ENCODE measurements around the gene PCCA.

GRCh38 chr13:100039740-100040139, 49.2 kb upstream of the PCCA start:
- TF ChIP-seq CTCF (IDR thresholded peaks at IDR 0.05) (no peak), EP300 (IDR thresholded peaks at IDR 0.05) (no peak), POLR2A (IDR thresholded peaks at IDR 0.05) (no peak), POLR2AphosphoS5 (IDR thresholded peaks at IDR 0.05) (no peak)
